NK-92 treated with Interleukin-12 subunit alpha and Interleukin-12 subunit beta, amount 100 ng/mL, for 24 hours (cell line): ENCODE data around the gene RNF217.

Experiments
- DNase-seq: peaks from one replicate; lab custom pipeline; 2025; lab: John Stamatoyannopoulos, UW

RNF217 gene

GRCh38 chr6:125099211-125100073 is 137.2 kb downstream of the RNF217 start:
- no peak for DNase-seq

GRCh38 chr6:125100074-125100652 is 137.9 kb downstream of the RNF217 start:
- DNase-seq: no peak

- DNase-seq: no peak
Measured at GRCh38 chr6:125101128-125101527, 138.9 kb downstream of the RNF217 start.

- no peak for DNase-seq
Measured at GRCh38 chr6:125101631-125102030, 139.4 kb downstream of the RNF217 start.

- no peak for DNase-seq
Measured at GRCh38 chr6:125102411-125102810, 140.2 kb downstream of the RNF217 start.

- no peak for DNase-seq
Measured at GRCh38 chr6:125102891-125103290, 140.7 kb downstream of the RNF217 start.

- no peak for DNase-seq
Measured at GRCh38 chr6:125104425-125104824, 142.2 kb downstream of the RNF217 start.

GRCh38 chr6:125107048-125107447 is 144.8 kb downstream of the RNF217 start:
- no peak for DNase-seq

- DNase-seq: no peak
Measured at GRCh38 chr6:125107896-125108295, 145.7 kb downstream of the RNF217 start.

GRCh38 chr6:125110056-125110455 is 147.8 kb downstream of the RNF217 start:
- DNase-seq: no peak

- no peak for DNase-seq
Measured at GRCh38 chr6:125111219-125111983, 149.2 kb downstream of the RNF217 start.

GRCh38 chr6:125112934-125113333 is 150.7 kb downstream of the RNF217 start:
- no peak for DNase-seq

- DNase-seq: no peak
Measured at GRCh38 chr6:125114248-125114858, 152.1 kb downstream of the RNF217 start.

GRCh38 chr6:125116170-125116569 is 153.9 kb downstream of the RNF217 start:
- DNase-seq: no peak

GRCh38 chr6:125116710-125117109 is 154.5 kb downstream of the RNF217 start:
- no peak for DNase-seq

- DNase-seq: no peak
Measured at GRCh38 chr6:125117818-125118217, 155.6 kb downstream of the RNF217 start.

GRCh38 chr6:125120054-125120590 is 157.9 kb downstream of the RNF217 start:
- DNase-seq: no peak

- DNase-seq: no peak
Measured at GRCh38 chr6:125121894-125122293, 159.7 kb downstream of the RNF217 start.

- DNase-seq: no peak
Measured at GRCh38 chr6:125123051-125123450, 160.8 kb downstream of the RNF217 start.

- no peak for DNase-seq
Measured at GRCh38 chr6:125123468-125124048, 161.3 kb downstream of the RNF217 start.

GRCh38 chr6:125124049-125124669 is 161.9 kb downstream of the RNF217 start:
- no peak for DNase-seq
